GM12891 (cell line): Measurements from ENCODE around the gene CREB5.

Experiments used
- DNase-seq: peaks from one replicate; pipeline ENCODE4 v3.0.0; 2011; ENCODE audit warnings: low spot score; ENCODE audit not compliant: insufficient read length
- FAIRE-seq: peaks from 2 replicates; lab custom pipeline; 2011; peaks lifted over from hg19 to GRCh38; lab: Jason Lieb, UNC
- PAX5 ChIP-seq: IDR thresholded peaks from 2 replicates; pipeline ENCODE4 v1.6.1; 2011; ENCODE audit warnings: low read length, moderate library complexity, mild to moderate bottlenecking; ENCODE audit not compliant: insufficient read depth, severe bottlenecking
- POLR2A ChIP-seq: IDR thresholded peaks from 2 replicates; pipeline ENCODE4 v1.6.1; 2011; ENCODE audit warnings: low read depth, low read length, control low read depth
- POLR2AphosphoS5 ChIP-seq: IDR thresholded peaks from 2 replicates; pipeline ENCODE4 v1.6.1; 2011; ENCODE audit warnings: low read depth, low read length, control low read depth
- POU2F2 ChIP-seq: IDR thresholded peaks from 2 replicates; pipeline ENCODE4 v1.6.1; 2011; ENCODE audit warnings: low read depth, mild to moderate bottlenecking, control low read depth, low read length, moderate library complexity
- SPI1 ChIP-seq: IDR thresholded peaks from 2 replicates; pipeline ENCODE4 v1.6.1; 2011; ENCODE audit warnings: low read depth, low read length, control low read depth
- TAF1 ChIP-seq: IDR thresholded peaks from 2 replicates; pipeline ENCODE4 v1.6.1; 2011; ENCODE audit warnings: low read depth, low read length, control low read depth

The CREB5 gene

GRCh38 chr7:28836716-28837115 lies 424.4 kb downstream of the CREB5 start:
- FAIRE-seq: no peak
- DNase-seq: no peak
- TF ChIP-seq POLR2A: no peak
- no peak for TF ChIP-seq POU2F2
- no peak for TF ChIP-seq TAF1
- no peak for TF ChIP-seq SPI1
- no peak for TF ChIP-seq POLR2AphosphoS5

- FAIRE-seq (no peak), DNase-seq (no peak)
- TF ChIP-seq POLR2A (no peak), PAX5 (no peak), SPI1 (no peak), POU2F2 (no peak), POLR2AphosphoS5 (no peak), TAF1 (no peak)
Measured at GRCh38 chr7:28837216-28837615, 424.9 kb downstream of the CREB5 start.

- no peak for FAIRE-seq
- TF ChIP-seq POLR2AphosphoS5 (no peak), POU2F2 (no peak), POLR2A (no peak), SPI1 (no peak), TAF1 (no peak), PAX5 (no peak)
- DNase-seq: no peak
Measured at GRCh38 chr7:28840592-28840995, 428.3 kb downstream of the CREB5 start.

- TF ChIP-seq POU2F2 (no peak), PAX5 (no peak), SPI1 (no peak), POLR2A (no peak)
- FAIRE-seq (no peak), DNase-seq (no peak)
Measured at GRCh38 chr7:28841766-28842165, 429.4 kb downstream of the CREB5 start.

GRCh38 chr7:28842769-28843295 lies 430.5 kb downstream of the CREB5 start:
- DNase-seq (no peak), FAIRE-seq (no peak)
- no peak for TF ChIP-seq SPI1
- TF ChIP-seq POLR2A: no peak
- TF ChIP-seq POU2F2: no peak
- TF ChIP-seq PAX5: no peak
- no peak for TF ChIP-seq TAF1
- TF ChIP-seq POLR2AphosphoS5: no peak; the same call in 1 of the 2 replicates

- no peak for TF ChIP-seq TAF1
- TF ChIP-seq POLR2A: no peak
- TF ChIP-seq PAX5: no peak
- no peak for TF ChIP-seq POLR2AphosphoS5
- TF ChIP-seq SPI1: no peak
- TF ChIP-seq POU2F2: no peak
- no peak for FAIRE-seq
Measured at GRCh38 chr7:28845106-28845505, 432.8 kb downstream of the CREB5 start.

GRCh38 chr7:28847176-28847575 lies 434.9 kb downstream of the CREB5 start:
- FAIRE-seq (no peak), DNase-seq (no peak)
- TF ChIP-seq POU2F2 (no peak), PAX5 (no peak), POLR2A (no peak), SPI1 (no peak), TAF1 (no peak), POLR2AphosphoS5 (no peak)

More at GRCh38 chr7:28845106-28845505, 432.8 kb downstream of the CREB5 start:
- DNase-seq: no peak

GRCh38 chr7:28847681-28848080 lies 435.4 kb downstream of the CREB5 start:
- FAIRE-seq: no peak
- no peak for TF ChIP-seq SPI1
- no peak for TF ChIP-seq POU2F2
- no peak for TF ChIP-seq POLR2A
- TF ChIP-seq POLR2AphosphoS5: no peak
- no peak for TF ChIP-seq PAX5
- TF ChIP-seq TAF1: no peak
- DNase-seq: no peak

GRCh38 chr7:28848906-28849305 lies 436.6 kb downstream of the CREB5 start:
- TF ChIP-seq POU2F2 (no peak), PAX5 (no peak), POLR2A (no peak), POLR2AphosphoS5 (no peak), TAF1 (no peak), SPI1 (no peak)
- FAIRE-seq (no peak), DNase-seq (no peak)

GRCh38 chr7:28850699-28851098 lies 438.4 kb downstream of the CREB5 start:
- TF ChIP-seq TAF1 (no peak), POLR2A (no peak), PAX5 (no peak), POU2F2 (no peak), SPI1 (no peak), POLR2AphosphoS5 (no peak)
- FAIRE-seq: no peak
- DNase-seq: no peak

GRCh38 chr7:28853150-28853549 lies 440.8 kb downstream of the CREB5 start:
- no peak for DNase-seq
- TF ChIP-seq POLR2A (no peak), PAX5 (no peak), POU2F2 (no peak), TAF1 (no peak), POLR2AphosphoS5 (no peak), SPI1 (no peak)
- no peak for FAIRE-seq
